Prostate gland (tissue), 2 donors: ENCODE results near the gene ATG12. TPM values are rescaled to one million over a fixed set of nuclear protein-coding genes. Genes with fewer than 3 reads are reported as not detected.

Source experiments
- DNase-seq: peaks from one replicate; pipeline ENCODE4 v3.0.0-alpha.2; 2019; ENCODE audit warnings: low spot score
- H3K27ac ChIP-seq, 2 donors: fragments of 200-600 bp; sonication (generic); 2 replicates each; pipeline ENCODE4 v1.5.1; 2017 to 2019
- H3K27me3 ChIP-seq: fragments of 200-600 bp; sonication (generic); replicated peaks from 2 replicates; pipeline ENCODE4 v1.5.1; 2019; ENCODE audit not compliant: insufficient read depth
- H3K36me3 ChIP-seq, 2 donors: fragments of 200-600 bp; sonication (generic); 1 replicate in 1 of 2; 2 replicates in 1 of 2; pipeline versions ENCODE4 v1.5.1 to v1.8.1; 2017 to 2019
- H3K4me1 ChIP-seq: fragments of 200-600 bp; sonication (generic); replicated peaks from 2 replicates; pipeline ENCODE4 v1.5.1; 2019
- H3K4me3 ChIP-seq, 2 donors: fragments of 200-600 bp; sonication (generic); 2 replicates each; pipeline ENCODE4 v1.5.1; 2017 to 2019
- H3K9me3 ChIP-seq: fragments of 200-600 bp; sonication (generic); 2 replicates; pipeline ENCODE4 v1.5.1; 2017
- CTCF ChIP-seq, 4 experiments: fragments of 200-600 bp in 2 of 4; fragments of 450-650 bp in 2 of 4; sonication (generic) in 2 of 4; IDR thresholded peaks; 1 replicate in 3 of 4; 2 replicates in 1 of 4; pipeline ENCODE4 v1.5.1; 2016 to 2019; ENCODE audit warnings: antibody characterized with exemption in 4 of 4, mild to moderate bottlenecking in 2 of 4, moderate library complexity in 2 of 4
- POLR2A ChIP-seq: fragments of 450-650 bp; IDR thresholded peaks from one replicate; pipeline ENCODE4 v1.6.1; 2016; ENCODE audit warnings: antibody characterized with exemption, mild to moderate bottlenecking
- POLR2AphosphoS5 ChIP-seq: sonication (generic); formaldehyde crosslinking; IDR thresholded peaks from one replicate; pipeline ENCODE4 v1.6.1; 2017; ENCODE audit warnings: antibody characterized with exemption
- WGBS: methylation state at CpG from one replicate; pipeline ENCODE4 v1.1.5; 2018; 5-methylcytosine and 5-hydroxymethylcytosine counted together
- intact Hi-C: fragments of 100-400 bp; cut with DNase I; formaldehyde crosslinking; loops from one replicate; pipeline ENCODE4 v1.14.2; 2022
- total RNA-seq, 2 donors: library from RNA; depleted of rRNA; stranded (reverse); fragments of >200 nt; gene quantifications; one replicate each; pipeline ENCODE4 v1.1.0, GENCODE V29; 2016

Gene ATG12
- total RNA-seq, 2 donors from 2014 or later: 29.6 to 67.6 TPM

- no peak for DNase-seq
- Histone ChIP-seq H3K36me3 (no peaks in the 10 kb centered on the region), H3K9me3 (no peaks in the 10 kb centered on the region), H3K27me3 (no peaks in the 10 kb centered on the region), H3K4me3 (no peak overlapping the region), H3K4me1 (no peaks in the 10 kb centered on the region), H3K27ac (no peak overlapping the region)
- WGBS: 95% methylated on average over 2 of the region's 2 CpGs
- intact Hi-C loops: no loop called here
- TF ChIP-seq CTCF (IDR thresholded peaks at IDR 0.05) (no peak), POLR2A (no peak), POLR2AphosphoS5 (no peak)
Observed at GRCh38 chr5:115875447-115875846, 34.1 kb upstream of the ATG12 start.

- TF ChIP-seq POLR2A (no peak), CTCF (IDR thresholded peaks at IDR 0.05) (no peak), POLR2AphosphoS5 (no peak)
- DNase-seq: no peak
- Histone ChIP-seq H3K36me3 (no peaks in the 10 kb centered on the region), H3K27me3 (no peaks in the 10 kb centered on the region), H3K9me3 (no peaks in the 10 kb centered on the region), H3K27ac (no peak overlapping the region), H3K4me3 (no peak overlapping the region), H3K4me1 (no peaks in the 10 kb centered on the region)
- intact Hi-C loops: no loop called here
- WGBS: 85% methylated on average over 1 of the region's 1 CpG
Observed at GRCh38 chr5:115873392-115873791, 32.0 kb upstream of the ATG12 start.

- Histone ChIP-seq H3K4me1 (no peaks in the 10 kb centered on the region), H3K27me3 (no peaks in the 10 kb centered on the region), H3K9me3 (no peaks in the 10 kb centered on the region), H3K36me3 (no peaks in the 10 kb centered on the region), H3K4me3 (no peak overlapping the region), H3K27ac (no peak overlapping the region)
- intact Hi-C loops: no loop called here
- TF ChIP-seq POLR2A (no peak), CTCF (IDR thresholded peaks at IDR 0.05) (no peak), POLR2AphosphoS5 (no peak)
- 96% methylated on average over 2 of the region's 2 CpGs for WGBS
- DNase-seq: no peak
Observed at GRCh38 chr5:115872447-115872846, 31.1 kb upstream of the ATG12 start.

- H3K9me3 ChIP-seq: no peaks in the 10 kb centered on the region
- H3K36me3 ChIP-seq: no peaks in the 10 kb centered on the region
- no peak for DNase-seq
- 94% methylated on average over 3 of the region's 3 CpGs for WGBS
- H3K4me3 ChIP-seq: no peak overlapping the region
- no peaks in the 10 kb centered on the region for H3K4me1 ChIP-seq
- intact Hi-C loops: no loop called here
- TF ChIP-seq CTCF (IDR thresholded peaks at IDR 0.05): no peak
- TF ChIP-seq POLR2A: no peak
- no peak for TF ChIP-seq POLR2AphosphoS5
- H3K27ac ChIP-seq: no peak overlapping the region
- no peaks in the 10 kb centered on the region for H3K27me3 ChIP-seq
Observed at GRCh38 chr5:115869256-115869795, 28.0 kb upstream of the ATG12 start.

- TF ChIP-seq CTCF (IDR thresholded peaks at IDR 0.05) (no peak), POLR2AphosphoS5 (no peak), POLR2A (no peak)
- Histone ChIP-seq H3K4me1 (no peaks in the 10 kb centered on the region), H3K4me3 (no peak overlapping the region)
Observed at GRCh38 chr5:115859378-115859777, 18.0 kb upstream of the ATG12 start.

More at GRCh38 chr5:115859378-115859777, 18.0 kb upstream of the ATG12 start:
- intact Hi-C loops: no loop called here
- no peak for DNase-seq
- Histone ChIP-seq H3K36me3 (no peaks in the 10 kb centered on the region), H3K9me3 (no peaks in the 10 kb centered on the region), H3K27me3 (no peaks in the 10 kb centered on the region), H3K27ac (no peak overlapping the region)
